ENCODE results near the gene EXOC3L1.

EXOC3L1 gene, protein sequence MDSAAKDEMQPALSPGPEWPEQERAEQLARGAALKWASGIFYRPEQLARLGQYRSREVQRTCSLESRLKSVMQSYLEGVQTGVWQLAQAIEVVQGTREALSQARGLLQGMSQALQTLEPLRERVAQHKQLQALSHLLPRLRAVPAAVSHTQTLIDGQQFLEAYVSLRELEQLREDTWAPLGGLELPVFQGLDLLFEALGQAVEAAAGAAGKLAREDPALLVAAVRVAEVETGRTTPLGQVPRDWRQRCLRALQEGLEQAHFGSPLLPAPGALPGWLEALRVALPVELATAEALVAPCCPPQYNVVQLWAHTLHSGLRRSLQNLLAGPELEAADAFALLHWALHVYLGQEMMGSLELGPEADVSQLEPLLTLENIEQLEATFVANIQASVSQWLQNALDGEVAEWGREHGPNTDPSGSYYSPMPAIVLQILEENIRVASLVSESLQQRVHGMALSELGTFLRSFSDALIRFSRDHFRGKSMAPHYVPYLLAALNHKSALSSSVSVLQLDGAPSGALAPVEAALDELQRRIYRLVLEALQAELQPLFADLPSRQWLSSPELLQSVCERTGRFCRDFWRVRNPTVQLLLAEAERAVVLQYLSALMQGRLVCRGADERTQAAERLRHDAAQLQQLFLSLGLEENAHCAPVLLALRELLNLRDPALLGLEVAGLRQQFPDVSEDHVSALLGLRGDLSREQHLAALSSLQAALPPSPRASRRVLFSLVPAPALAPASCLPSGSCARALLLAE

DNA sequence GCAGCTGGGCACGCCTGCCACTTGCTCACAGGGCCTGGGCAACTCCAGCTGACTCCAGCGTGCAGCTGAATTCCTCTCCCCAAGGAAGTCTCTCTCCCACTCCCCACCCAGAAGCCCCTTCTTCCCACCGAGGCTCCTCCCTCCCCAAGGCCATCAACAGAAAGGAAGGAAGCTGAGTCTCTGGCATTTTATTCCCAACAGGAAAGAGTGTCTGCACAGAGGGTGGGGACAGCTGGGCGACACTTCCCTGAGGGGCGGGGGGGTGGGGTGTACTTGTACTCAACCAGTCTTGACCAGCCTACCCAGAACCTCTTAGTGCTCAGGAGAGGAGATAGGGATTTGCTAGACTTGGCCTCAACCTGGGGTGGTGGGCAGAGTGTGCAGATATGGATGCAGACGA, at the start of gene EXOC3L1:
TSS of gene EXOC3L1 (minus strand) at position 96 of the 400 bp plus-strand sequence. CDS start 460 bp downstream, outside the sequence.
- no peak for DNase-seq

DNA sequence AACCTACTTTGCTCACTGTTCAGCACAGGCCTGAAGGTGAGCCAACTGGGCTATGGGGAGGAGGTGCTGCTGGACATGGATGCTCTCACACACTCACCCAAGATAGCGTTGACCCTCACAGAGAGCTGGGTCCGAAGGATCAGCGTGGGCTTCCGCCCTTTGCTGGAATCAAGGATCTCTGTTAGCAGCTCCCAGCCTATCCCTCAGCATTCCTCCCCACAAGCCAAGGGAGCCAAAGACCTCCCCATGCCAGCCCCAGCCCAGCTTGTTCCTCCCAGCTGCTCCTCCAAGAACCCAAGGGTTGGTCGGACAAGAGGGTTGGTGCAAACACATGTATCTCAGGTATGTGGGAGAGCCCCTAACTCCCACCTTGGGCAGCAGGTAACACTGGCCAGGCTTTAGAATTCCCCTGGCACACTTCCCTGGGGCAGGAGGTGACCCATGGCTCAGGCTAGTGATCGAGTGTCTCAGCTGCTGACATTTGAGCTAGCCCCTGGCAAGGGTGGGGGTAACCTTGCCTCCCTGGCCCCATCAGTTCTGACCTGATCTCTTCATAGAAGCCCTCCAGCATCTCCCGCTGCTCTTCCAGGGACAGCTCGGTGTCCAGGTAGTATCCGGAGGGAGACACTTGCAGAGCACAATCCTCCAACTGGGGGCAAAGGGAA, 49.0 kb upstream of the EXOC3L1 start:
- DNase-seq, result no peak

DNA sequence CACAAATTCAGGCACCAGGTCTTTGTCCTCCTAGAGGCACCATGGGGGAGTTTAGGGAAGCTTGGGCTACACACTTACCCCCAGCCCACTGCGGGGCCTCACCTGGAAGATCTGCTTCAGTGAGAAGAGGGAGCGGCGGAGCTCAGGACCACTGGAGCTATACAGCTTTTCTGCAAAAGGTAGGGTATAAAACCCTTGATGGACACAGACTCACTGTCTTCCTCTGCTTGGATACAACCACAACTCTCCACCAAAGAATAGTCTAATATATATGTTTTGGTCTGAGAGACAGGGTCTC, 48.3 kb upstream of the EXOC3L1 start:
- DNase-seq, result no peak

DNA sequence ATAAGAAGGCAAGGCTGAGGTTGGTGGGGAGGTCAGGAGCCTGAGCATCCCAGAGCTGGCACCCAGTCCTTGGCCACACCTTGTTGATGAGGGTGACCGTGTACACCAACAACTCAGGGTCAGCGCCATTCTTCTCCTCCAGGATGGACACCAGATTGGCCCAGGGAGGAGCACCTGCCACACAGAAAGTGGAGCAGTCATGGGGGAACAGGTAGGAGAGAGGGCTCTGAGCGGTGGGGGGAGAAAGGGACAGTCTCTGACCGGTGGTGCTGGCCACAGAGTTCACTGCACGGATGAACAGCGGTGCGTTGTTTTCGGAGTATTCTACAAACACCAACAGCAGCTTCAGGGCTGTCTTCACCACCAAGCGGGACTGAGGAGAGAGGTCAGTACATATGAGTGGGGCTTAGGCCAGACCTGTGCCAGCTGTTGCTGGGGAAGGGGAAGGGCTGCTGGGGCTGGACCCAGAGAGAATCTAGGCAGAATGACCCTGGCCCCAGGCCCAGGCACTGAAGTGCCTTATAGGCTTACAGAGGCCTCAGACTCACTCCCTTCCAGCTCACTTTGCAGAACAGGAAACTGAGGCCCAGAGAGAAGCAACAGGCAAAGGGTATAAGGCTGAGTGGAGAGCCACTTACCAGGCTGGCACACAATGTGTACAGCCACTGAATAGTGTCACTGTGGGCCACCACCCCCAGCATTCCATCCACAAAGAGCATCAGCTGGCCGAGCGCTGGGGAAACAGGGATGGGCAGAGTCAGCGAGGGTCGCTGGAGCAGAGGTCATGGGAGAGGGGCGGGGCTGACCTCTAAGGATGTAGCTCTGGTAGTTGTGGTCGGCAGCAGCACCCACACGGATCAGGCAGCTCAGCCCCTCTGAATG, 47.7 kb upstream of the EXOC3L1 start:
- no peak for DNase-seq

DNA sequence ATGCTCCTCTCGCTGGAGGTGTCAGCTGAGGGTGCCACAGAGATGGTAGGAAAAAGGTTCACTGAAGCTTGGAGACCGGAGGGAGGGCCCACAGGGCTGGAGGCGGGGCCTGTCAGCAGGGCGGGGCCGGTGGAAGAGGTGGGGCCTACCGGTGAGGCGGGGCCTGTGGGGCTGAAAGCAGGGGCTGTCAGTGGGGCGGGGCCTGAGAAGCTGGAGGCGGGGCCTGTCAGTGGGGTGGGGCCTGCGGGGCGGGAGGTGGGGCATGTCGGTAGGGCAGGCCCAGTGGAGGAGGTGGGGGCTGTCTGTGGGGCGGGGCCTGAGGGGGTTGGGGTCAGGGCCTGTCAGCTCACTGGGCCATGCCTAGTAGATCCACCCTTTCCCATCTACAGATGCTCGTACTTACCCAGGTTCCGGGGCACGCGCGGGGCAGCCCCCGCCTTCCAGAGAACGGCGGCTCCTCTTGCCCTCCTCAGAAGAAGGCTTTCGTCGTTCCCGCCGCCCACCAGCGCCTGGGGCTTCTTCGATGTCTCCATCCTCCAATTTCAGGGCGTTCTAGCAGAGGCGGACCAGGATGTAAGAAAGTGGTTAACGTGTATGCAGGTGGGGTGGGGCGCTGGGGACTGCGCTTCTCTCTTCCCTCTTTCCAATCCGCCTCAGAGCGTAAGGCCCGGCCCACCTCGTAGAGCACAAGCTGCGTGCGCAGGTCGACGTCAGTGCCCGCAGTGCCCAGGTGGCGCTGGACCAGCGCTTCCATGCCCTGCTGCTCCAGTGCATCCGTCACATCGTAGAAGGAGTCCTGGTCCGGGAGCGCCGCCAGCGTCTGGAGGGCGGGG, 46.8 kb upstream of the EXOC3L1 start:
- no peak for DNase-seq

DNA sequence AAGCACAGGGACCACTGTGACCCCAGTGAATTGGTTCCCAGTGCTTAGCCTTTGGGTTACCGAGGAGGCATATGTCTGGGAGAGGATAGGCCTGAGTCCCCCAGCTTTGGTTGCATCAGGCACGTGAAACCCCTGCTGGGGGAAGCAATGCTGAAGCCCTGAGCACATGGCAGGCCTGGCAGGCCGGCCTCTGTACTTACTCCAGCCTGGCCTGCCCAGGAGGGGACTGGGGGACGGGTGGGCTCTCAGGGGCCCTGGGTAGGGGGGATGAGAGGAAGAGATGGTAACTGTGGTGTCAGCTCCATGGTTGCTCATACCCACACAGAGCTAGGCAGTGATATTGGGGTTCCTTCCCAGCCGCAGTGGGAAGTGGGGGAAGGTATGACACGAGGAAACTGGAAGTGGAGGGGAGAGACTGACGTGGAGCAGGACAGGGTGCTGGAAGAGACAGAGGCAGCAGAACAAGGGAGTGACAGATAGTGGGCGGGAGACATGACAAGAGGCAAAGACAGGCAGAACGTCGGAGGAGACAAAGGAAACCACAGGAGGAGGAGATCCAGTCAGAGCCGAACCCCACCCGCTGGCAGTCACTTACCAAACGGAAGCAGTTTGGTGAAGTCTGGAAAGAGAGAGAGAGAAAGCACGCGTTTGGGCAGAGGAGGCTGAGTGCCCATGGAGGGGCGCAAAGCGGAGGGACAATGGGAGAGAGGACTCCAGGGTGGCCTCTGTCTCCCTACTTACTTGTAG, 46.1 kb upstream of the EXOC3L1 start:
- no peak for DNase-seq

DNA sequence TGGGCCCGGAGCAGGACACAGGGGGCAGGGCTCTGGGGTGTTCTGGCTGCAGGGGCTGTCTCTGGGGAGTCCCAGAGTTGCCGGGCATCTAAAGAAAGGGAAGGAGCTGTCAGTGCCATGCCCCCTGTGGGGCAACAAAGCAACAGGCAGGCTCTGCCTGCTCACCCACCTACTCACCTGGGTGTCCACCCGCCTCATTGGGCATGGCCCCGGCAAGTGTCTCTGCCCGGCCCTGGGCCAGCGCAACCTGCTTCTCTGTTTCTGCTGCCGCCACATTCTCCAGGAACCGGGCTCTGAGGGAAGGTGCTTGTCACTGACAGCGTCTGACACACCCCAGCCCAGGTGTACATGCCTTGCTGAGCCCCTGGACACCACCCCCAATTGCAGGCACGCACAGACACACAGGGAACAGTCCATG, 44.3 kb upstream of the EXOC3L1 start:
- no peak for DNase-seq

DNA sequence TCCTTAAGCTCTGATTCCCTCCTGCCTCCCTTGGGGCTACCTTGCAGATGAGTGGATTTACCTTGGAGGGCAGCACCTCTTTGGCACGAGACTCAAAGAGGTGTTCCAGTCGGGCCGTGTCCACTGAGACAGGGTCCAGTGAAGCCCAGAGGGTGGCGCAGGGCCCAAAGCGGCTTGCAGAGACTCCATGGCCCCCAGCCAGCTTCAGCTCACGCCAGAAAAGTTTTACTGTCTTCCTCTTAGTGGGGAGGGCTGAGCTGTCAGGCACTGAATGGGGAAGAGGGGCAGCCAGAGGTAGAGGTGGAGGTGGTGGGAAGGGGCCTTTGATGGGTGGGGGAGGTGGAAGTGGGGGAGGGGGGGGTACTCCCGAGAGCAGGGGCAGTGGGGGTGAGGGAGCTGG, 43.7 kb upstream of the EXOC3L1 start:
- no peak for DNase-seq

DNA sequence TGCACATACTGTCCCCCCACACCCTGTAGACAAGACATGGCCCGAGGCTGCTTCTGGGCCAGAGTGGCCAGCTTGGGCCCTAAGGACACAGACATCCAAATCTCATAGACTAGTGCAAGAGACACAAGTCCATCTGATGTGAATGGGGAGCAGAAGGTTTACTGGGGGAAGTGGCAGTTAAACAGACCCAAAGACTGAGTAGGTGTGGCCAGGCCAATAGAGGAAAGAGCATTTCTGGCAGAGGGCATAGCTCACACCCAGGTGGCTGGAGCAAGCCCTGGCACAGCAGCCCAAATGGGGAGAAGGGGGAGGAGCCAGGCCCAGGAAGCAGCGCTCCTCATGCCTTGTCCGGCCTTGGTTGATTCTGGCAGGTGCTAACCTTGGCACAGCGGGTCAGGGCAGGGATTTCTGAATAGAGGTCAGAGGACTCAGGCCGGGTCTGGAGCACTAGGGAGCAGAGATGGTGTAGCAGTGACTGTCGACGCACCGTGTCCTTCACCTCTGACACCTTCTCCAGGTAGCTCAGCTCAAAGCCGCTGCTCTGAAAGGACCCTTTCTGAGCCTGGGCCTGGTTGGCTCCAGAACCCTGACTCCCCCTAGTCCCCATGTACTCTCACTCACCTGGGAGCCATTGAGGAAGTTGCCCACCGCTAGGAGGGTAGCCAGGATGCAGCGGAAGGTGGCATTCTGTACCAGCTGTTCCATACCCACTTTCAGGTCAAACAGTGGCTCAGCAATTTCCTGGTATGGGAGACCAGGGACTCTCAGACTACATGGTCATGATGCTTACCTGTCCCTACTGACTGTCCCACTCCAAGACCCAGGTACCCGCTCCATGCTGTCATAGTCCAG, 41.1 kb upstream of the EXOC3L1 start:
- no peak for DNase-seq

DNA sequence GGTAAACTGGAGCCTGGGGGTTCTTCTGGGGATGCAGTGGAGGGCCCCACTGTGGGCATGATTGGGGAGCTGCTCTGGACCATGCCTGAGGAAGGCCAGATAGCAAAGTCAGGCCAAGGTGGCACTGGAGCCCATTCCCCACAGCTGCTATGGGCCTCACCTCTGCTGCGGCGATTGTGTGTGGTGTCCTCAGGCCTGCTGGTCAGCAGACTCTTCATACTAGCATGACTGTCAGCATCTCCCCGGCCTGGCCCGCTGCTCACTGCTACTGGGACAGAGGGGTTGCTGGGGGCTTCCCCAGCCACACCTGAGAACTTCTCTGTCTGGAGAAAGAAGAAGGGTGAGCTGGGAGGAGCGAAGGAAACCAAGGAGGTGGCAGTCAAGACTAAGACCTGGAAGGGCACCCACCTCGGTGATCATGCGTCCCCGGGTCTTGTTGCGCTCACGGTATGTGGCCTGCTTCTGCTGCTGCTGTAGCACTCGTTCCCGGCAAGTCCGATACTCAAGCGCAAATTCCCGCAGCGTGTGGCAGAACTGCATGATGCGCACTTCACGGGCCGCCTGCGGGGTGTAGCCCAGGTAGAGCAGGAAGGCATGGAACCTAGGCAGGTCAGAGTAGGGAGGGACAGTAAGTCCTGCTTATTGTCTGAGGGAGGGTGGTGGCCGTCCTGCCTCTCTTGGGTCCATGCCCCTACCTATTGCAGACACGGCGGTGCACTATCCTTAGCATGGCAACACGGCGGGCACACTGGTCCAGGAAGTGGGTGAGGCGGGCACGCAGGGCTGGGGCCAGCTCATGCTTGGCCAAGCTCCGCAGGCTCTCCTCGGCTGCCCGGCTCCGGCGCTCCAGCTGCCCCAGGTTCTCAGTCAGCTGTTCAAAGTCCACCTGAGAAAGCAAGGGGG, 40.2 kb upstream of the EXOC3L1 start:
- no peak for DNase-seq

DNA sequence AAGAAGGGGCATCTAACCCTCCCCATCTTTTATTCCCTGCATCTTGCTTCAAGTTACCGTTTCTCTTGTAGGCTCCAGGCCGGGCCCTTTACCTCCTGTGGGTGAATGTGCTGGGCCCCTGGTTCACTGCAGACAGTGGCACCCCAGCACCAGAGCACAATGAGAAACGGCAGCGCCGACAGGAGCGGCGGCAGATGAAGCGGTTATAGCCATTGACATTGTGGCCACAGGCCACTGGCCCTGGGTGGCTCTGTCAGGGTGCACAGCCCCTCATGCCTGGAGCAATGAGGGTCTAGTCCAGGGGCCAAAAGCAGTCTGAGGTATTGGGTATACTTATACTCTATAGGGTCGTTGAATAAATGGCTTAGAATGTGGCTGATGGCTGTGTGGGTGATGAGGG, 39.0 kb upstream of the EXOC3L1 start:
- DNase-seq, result no peak

DNA sequence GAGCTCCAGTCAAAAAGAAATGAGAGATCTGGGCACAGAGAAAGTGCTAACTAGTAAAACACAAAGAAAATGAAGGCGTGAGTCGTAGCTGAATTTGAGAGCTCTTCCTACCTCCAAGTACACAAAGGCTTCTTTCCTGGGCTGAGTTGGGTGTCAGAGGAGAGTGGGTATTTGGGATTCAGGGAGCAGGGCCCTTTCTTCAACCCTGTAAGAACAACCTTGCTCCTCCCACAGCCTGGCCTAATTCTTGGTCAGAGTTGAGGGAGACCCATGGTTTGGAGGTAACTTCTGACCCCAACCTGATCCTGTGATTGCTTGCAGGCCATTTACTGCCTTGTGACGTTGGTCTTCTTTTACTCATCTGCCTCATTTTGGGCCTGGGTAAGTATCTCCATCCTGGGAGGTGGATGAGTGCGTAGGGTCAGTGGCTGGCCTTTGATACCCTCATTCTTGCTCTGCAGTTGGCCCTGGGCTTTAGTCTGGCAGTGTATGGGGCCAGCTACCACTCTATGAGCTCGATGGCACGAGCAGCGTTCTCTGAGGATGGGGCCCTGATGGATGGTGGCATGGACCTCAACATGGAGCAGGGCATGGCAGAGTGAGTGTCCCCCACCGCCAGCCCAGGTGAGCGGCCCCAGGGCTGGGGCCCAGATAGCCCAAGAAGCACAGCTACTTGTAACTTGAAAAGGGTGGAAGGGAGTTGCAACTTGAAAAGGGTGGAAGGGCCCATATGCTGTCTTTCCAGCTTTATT, 38.3 kb upstream of the EXOC3L1 start:
- no peak for DNase-seq

DNA sequence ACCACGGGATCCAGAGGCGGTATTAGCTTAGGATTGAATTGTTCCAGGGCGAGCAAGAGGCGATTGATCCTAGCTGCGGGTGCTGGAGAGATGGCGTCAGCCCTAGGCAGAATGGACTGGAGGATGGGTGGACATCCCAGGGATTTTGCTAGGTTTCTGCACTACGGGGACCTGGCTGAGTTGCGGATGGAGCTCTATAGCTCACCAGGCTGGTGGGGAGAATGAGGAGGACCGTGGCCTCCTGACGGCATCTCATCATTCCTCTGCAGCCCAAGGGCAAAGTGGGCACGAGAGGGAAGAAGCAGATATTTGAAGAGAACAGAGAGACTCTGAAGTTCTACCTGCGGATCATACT, 37.6 kb upstream of the EXOC3L1 start:
- no peak for DNase-seq

DNA sequence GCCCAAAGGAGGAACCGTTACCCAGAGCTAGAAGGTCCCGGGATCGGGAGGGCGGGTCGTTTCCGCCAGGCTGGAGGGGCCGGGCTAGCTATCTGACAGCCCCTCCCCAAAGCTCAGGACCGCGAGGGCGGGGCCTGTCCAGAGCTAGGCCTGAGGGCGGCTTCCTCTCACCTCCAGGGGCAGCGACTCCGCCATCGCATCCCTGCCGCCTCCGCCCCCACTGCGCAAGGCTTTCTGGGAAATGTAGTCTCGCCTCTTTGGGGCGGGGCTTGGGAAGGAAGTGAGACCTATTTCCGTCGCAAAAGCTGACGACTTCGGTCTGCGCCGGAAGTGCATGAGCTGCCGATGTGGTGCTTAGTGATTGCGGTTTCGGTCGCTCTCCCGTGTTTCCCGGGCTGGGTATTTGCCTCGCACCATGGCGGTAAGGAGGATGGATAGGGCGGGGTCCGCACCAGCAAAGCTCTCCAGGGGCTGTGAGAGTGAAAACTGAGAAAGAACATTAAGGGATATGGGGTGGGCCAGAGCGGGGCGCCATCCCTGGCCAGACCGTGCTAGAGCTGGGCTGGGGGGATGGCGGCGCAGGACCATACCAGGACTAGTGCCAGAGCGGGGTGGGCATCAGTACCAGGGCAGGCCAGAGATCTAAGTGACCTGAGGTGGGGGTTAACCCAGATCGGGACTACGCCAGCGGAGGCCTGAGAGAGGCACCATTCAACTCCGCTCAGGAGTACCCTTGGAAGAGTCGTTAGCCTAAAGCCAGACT, 37.0 kb upstream of the EXOC3L1 start, which contains the start of gene TMEM208:
TSS of gene TMEM208 (plus strand) at position 327 of the 763 bp plus-strand sequence. CDS start at position 416, 89 bp downstream.
- DNase-seq, result peak; percentile 85

DNA sequence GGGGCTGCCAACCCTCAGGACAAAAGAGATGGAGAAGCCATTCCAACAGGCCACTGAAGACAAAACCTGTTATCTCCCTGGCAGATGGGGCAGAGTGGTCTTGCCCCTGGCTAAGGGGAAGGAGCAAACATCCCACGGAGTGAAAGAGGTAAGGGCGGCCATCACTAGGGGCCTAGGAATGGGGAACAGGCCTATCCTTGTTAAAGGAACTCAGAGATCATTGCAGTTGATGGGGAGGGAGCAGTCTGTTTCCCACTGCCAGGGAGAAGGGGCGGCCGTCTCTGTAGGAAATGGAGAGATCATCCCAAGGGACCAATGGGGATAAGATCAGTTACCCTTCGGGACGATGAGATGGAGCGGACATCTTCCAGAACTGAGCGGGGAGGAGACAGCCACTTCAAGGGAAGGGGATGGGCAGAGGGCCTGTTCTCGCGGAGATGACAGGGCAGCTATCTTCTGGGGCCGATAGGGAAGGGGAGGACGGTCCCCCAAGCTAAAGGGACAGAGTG, 36.4 kb upstream of the EXOC3L1 start:
- DNase-seq, result no peak

DNA sequence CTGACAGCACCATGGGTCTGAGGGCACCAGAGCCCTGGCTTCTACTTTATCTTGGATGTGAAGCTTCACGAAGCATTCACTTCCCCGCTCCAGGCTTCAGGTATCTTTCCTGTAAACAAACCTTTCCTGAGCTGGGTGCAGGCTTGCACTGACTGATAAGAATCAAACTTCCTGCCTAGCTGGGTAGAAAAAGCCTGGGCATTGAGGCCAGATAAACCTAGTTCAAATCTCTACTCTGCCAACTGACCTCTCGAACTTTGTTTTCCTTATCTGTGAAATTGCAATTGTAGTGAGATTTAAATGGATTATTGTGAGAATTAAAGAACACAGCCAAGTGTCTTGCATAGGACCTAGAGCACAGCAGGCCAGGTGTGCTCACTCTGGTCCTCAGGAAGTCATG, 34.1 kb upstream of the EXOC3L1 start:
- DNase-seq, result no peak
